GM20000 (cell line): ENCODE results near the gene NR2C2AP.
A peak's percentile ranks its signal among the peaks of the same experiment; 100 is the strongest.

ENCODE experiments used
- DNase-seq: peaks from one replicate; pipeline ENCODE4 v3.0.0; 2012; ENCODE audit warnings: low spot score
- CTCF ChIP-seq: IDR thresholded peaks from 2 replicates; pipeline ENCODE4 v1.5.1; 2012; ENCODE audit warnings: mild to moderate bottlenecking, control low read depth; ENCODE audit errors: extremely low read depth, missing control alignments

NR2C2AP gene

GRCh38 chr19:19152668-19153384 is 50.4 kb downstream of the NR2C2AP start:
- no peak for TF ChIP-seq CTCF
- DNase-seq = no peak

- DNase-seq = peak; percentile 67
Measured at GRCh38 chr19:19151418-19151817, 51.8 kb downstream of the NR2C2AP start.

More at GRCh38 chr19:19151418-19151817, 51.8 kb downstream of the NR2C2AP start:
- TF ChIP-seq CTCF = no peak
